ENCODE measurements around the gene OVAAL. TPM values are rescaled to one million over a fixed set of nuclear protein-coding genes. Genes with fewer than 3 reads are reported as not detected.
A peak's percentile ranks its signal among the peaks of the same experiment; 100 is the strongest.

Gene OVAAL
- total RNA-seq: not detected in 2 replicates
- long read RNA-seq: 0 reads

- Mint-ChIP-seq H3K27me3 (ENCODE audit: unreplicated experiment) (no peaks in the 10 kb centered on the region), H3K4me3 (ENCODE audit: unreplicated experiment) (no peak within 1 kb of the TSS), H3K36me3 (ENCODE audit: unreplicated experiment) (no peaks in the 10 kb centered on the region), H3K9me3 (ENCODE audit: unreplicated experiment) (no peaks in the 10 kb centered on the region), H3K27ac (ENCODE audit: unreplicated experiment) (no peak within 1 kb of the TSS), H3K4me1 (ENCODE audit: unreplicated experiment) (peaks cover 19% of the 10 kb centered on the region)
- no peak for DNase-seq (ENCODE audit: extremely low spot score, unreplicated experiment)
- TF ChIP-seq CTCF (IDR thresholded peaks at IDR 0.05): no peak
These were observed at the start of gene OVAAL for GRCh38 chr1:180558664-180559063. Gene OVAAL (plus strand): TSS chr1:180558964.

GRCh38 chr1:180510882-180511281 is 47.9 kb upstream of the OVAAL start:
- Mint-ChIP-seq H3K9me3 (ENCODE audit: unreplicated experiment) (peaks cover 7% of the 10 kb centered on the region), H3K36me3 (ENCODE audit: unreplicated experiment) (no peaks in the 10 kb centered on the region), H3K27me3 (ENCODE audit: unreplicated experiment) (no peaks in the 10 kb centered on the region), H3K4me3 (ENCODE audit: unreplicated experiment) (no peak overlapping the region), H3K27ac (ENCODE audit: unreplicated experiment) (no peak overlapping the region), H3K4me1 (ENCODE audit: unreplicated experiment) (peaks cover 9% of the 10 kb centered on the region)
- DNase-seq (ENCODE audit: extremely low spot score, unreplicated experiment): no peak
- no peak for TF ChIP-seq CTCF (IDR thresholded peaks at IDR 0.05)

- Mint-ChIP-seq H3K27ac (ENCODE audit: unreplicated experiment) (no peak overlapping the region), H3K4me1 (ENCODE audit: unreplicated experiment) (peaks cover 14% of the 10 kb centered on the region), H3K4me3 (ENCODE audit: unreplicated experiment) (no peak overlapping the region), H3K36me3 (ENCODE audit: unreplicated experiment) (no peaks in the 10 kb centered on the region), H3K27me3 (ENCODE audit: unreplicated experiment) (no peaks in the 10 kb centered on the region), H3K9me3 (ENCODE audit: unreplicated experiment) (peaks cover 7% of the 10 kb centered on the region)
- no peak for TF ChIP-seq CTCF (IDR thresholded peaks at IDR 0.05)
- no peak for DNase-seq (ENCODE audit: extremely low spot score, unreplicated experiment)
These were observed 45.2 kb upstream of the OVAAL start for GRCh38 chr1:180513531-180513930.

- no peak for DNase-seq (ENCODE audit: extremely low spot score, unreplicated experiment)
- Mint-ChIP-seq H3K27ac (ENCODE audit: unreplicated experiment) (no peak overlapping the region), H3K9me3 (ENCODE audit: unreplicated experiment) (peaks cover 7% of the 10 kb centered on the region), H3K27me3 (ENCODE audit: unreplicated experiment) (no peaks in the 10 kb centered on the region), H3K4me3 (ENCODE audit: unreplicated experiment) (no peak overlapping the region), H3K4me1 (ENCODE audit: unreplicated experiment) (peaks cover 14% of the 10 kb centered on the region), H3K36me3 (ENCODE audit: unreplicated experiment) (no peaks in the 10 kb centered on the region)
- TF ChIP-seq CTCF (IDR thresholded peaks at IDR 0.05): no peak
These were observed 43.4 kb upstream of the OVAAL start for GRCh38 chr1:180515364-180515763.

- Mint-ChIP-seq H3K27me3 (ENCODE audit: unreplicated experiment) (no peaks in the 10 kb centered on the region), H3K4me1 (ENCODE audit: unreplicated experiment) (peaks cover 14% of the 10 kb centered on the region), H3K9me3 (ENCODE audit: unreplicated experiment) (peaks cover 5% of the 10 kb centered on the region), H3K36me3 (ENCODE audit: unreplicated experiment) (no peaks in the 10 kb centered on the region), H3K4me3 (ENCODE audit: unreplicated experiment) (no peak overlapping the region), H3K27ac (ENCODE audit: unreplicated experiment) (peak overlapping the region; percentile 84)
- peak; percentile 91 for TF ChIP-seq CTCF (IDR thresholded peaks at IDR 0.05)
- peak; percentile 88 for DNase-seq (ENCODE audit: extremely low spot score, unreplicated experiment)
These were observed 42.8 kb upstream of the OVAAL start for GRCh38 chr1:180515857-180516388.
